Measurements from ENCODE around the gene PSEN2.

The PSEN2 gene

GRCh38 chr1:226862890-226863289 lies 7.5 kb upstream of the PSEN2 start:
- H3K4me1 Mint-ChIP-seq: peaks cover 6% of the 10 kb centered on the region
- no peak overlapping the region for H3K4me3 Mint-ChIP-seq
- peaks cover 6% of the 10 kb centered on the region for H3K9me3 Mint-ChIP-seq
- TF ChIP-seq CTCF (IDR thresholded peaks at IDR 0.05): no peak
- H3K27ac Mint-ChIP-seq: no peak overlapping the region
- peaks cover 10% of the 10 kb centered on the region for H3K27me3 Mint-ChIP-seq (ENCODE audit: low read depth, poor library complexity)
- DNase-seq: no peak
- no peaks in the 10 kb centered on the region for H3K36me3 Mint-ChIP-seq (ENCODE audit: low read depth)

GRCh38 chr1:226863446-226863845 lies 7.0 kb upstream of the PSEN2 start:
- Mint-ChIP-seq H3K9me3 (peaks cover 8% of the 10 kb centered on the region), H3K27ac (no peak overlapping the region), H3K27me3 (ENCODE audit: low read depth, poor library complexity) (peaks cover 13% of the 10 kb centered on the region), H3K4me1 (peaks cover 6% of the 10 kb centered on the region), H3K4me3 (no peak overlapping the region), H3K36me3 (ENCODE audit: low read depth) (no peaks in the 10 kb centered on the region)
- no peak for TF ChIP-seq CTCF (IDR thresholded peaks at IDR 0.05)
- DNase-seq: no peak

- Mint-ChIP-seq H3K27ac (no peak overlapping the region), H3K27me3 (ENCODE audit: low read depth, poor library complexity) (peaks cover 16% of the 10 kb centered on the region), H3K4me1 (peaks cover 6% of the 10 kb centered on the region), H3K36me3 (ENCODE audit: low read depth) (no peaks in the 10 kb centered on the region), H3K9me3 (peaks cover 11% of the 10 kb centered on the region), H3K4me3 (no peak overlapping the region)
- no peak for TF ChIP-seq CTCF (IDR thresholded peaks at IDR 0.05)
- no peak for DNase-seq
These were observed 6.1 kb upstream of the PSEN2 start for GRCh38 chr1:226864311-226864710.

- H3K4me3 Mint-ChIP-seq: no peak overlapping the region
- no peak for DNase-seq
- peaks cover 23% of the 10 kb centered on the region for H3K27me3 Mint-ChIP-seq (ENCODE audit: low read depth, poor library complexity)
- H3K36me3 Mint-ChIP-seq (ENCODE audit: low read depth): no peaks in the 10 kb centered on the region
- no peak for TF ChIP-seq CTCF (IDR thresholded peaks at IDR 0.05)
- H3K27ac Mint-ChIP-seq: no peak overlapping the region
- peaks cover 6% of the 10 kb centered on the region for H3K4me1 Mint-ChIP-seq
- peaks cover 11% of the 10 kb centered on the region for H3K9me3 Mint-ChIP-seq
These were observed 4.8 kb upstream of the PSEN2 start for GRCh38 chr1:226865590-226865989.

- Mint-ChIP-seq H3K27me3 (ENCODE audit: low read depth, poor library complexity) (peaks cover 23% of the 10 kb centered on the region), H3K4me3 (no peak overlapping the region), H3K36me3 (ENCODE audit: low read depth) (no peaks in the 10 kb centered on the region), H3K27ac (no peak overlapping the region), H3K4me1 (peaks cover 23% of the 10 kb centered on the region), H3K9me3 (peaks cover 11% of the 10 kb centered on the region)
- no peak for TF ChIP-seq CTCF (IDR thresholded peaks at IDR 0.05)
- no peak for DNase-seq
These were observed 2.9 kb upstream of the PSEN2 start for GRCh38 chr1:226867461-226868054.

- no peak overlapping the region for H3K4me3 Mint-ChIP-seq
- peaks cover 25% of the 10 kb centered on the region for H3K4me1 Mint-ChIP-seq
These were observed 1.7 kb upstream of the PSEN2 start for GRCh38 chr1:226868726-226869125.

More at GRCh38 chr1:226868726-226869125, 1.7 kb upstream of the PSEN2 start:
- Mint-ChIP-seq H3K27ac (no peak overlapping the region), H3K9me3 (peaks cover 11% of the 10 kb centered on the region), H3K27me3 (ENCODE audit: low read depth, poor library complexity) (peaks cover 23% of the 10 kb centered on the region), H3K36me3 (ENCODE audit: low read depth) (no peaks in the 10 kb centered on the region)
- no peak for TF ChIP-seq CTCF (IDR thresholded peaks at IDR 0.05)
- DNase-seq: no peak

All from nephron progenitor cell (in vitro differentiated cells).